ENCODE results near the gene GALNT3.

Gene GALNT3

DNA sequence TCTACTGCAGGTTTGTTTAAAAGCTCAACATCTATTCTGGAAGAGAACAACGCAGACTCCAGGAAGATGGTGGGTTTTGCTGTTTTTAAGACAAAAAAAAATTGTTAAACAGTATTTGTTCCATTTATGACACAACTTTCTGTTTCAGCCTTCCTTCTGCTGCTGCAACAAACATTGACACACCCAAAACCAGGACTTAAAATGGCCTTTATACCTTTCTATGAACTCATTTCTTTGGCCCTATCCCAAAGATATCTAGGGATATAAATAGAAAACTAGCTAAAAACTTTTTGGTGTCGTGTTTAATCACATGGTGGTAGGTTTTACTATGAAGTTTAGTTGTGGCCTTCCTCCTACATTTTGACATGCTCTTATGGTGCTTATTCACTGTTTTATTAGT lies 964 bp upstream of the GALNT3 start:
- no peak for DNase-seq

DNA sequence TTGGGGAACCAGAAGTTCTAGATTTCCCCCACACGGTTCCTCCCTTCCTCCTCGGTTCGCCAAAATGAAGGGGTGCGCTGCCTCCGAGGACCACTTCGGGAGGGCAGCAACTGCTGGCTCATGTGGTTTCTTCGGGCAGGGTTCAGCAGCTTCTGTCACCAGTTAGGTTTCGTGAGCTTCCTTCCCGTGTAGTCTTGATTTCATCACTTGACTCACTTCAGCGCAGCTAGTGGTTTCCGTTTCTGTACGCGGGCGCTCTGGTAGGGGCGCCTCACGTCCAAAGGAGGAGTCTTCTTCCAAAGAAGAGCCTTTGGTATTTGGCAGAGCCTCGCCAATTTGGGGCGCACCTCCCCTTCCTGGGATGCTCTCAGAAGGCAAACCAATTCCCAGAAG lies 485 bp upstream of the GALNT3 start:
- peak; percentile 63 for DNase-seq

DNA sequence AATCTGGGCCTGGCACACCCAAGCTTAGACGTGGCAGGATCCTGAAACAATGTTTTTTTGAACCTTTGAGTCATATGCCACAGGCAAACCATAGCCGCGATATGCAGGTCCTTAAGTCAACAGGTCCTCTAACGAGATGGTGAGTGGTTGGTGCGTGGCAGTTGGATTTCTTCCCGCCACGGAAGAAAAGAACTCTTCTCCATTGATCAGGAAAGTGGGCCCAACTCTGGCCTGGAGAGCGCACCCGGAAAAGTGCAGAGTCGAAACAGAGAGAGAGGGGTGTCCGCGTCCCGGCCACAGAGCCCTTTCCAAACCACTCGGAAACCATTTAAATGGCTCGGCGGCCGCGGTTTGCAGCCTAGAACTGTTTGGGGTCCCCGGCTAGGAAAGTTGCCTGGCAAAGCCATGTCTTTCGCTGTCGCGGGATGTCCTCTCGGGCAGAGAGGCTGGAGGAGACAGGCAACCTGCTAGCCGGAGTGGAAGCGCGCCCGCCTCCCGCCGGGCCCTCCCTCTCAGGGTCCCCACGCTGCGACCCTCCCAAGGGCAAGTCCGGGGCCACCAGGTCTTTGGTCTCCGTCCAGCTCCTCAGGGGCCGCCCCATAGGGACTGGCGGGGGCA lies 777 bp downstream of the GALNT3 start:
- DNase-seq = no peak

DNA sequence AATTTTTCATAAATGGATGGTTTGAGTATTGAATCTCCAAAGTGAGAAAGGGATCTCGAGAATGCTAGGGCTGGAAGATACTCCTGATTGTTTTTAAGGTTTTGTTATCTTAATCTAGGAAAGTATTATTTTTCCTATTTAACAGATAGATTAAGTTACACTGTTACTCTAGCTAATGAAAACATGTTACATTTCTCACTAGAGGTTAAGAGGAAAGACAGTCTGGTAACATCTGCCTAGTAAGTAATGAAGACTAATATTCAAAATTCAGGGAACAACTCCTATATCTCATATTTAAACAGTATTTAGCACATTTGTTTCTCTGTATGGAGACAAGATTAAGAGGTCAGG lies 2.0 kb downstream of the GALNT3 start:
- DNase-seq = no peak

DNA sequence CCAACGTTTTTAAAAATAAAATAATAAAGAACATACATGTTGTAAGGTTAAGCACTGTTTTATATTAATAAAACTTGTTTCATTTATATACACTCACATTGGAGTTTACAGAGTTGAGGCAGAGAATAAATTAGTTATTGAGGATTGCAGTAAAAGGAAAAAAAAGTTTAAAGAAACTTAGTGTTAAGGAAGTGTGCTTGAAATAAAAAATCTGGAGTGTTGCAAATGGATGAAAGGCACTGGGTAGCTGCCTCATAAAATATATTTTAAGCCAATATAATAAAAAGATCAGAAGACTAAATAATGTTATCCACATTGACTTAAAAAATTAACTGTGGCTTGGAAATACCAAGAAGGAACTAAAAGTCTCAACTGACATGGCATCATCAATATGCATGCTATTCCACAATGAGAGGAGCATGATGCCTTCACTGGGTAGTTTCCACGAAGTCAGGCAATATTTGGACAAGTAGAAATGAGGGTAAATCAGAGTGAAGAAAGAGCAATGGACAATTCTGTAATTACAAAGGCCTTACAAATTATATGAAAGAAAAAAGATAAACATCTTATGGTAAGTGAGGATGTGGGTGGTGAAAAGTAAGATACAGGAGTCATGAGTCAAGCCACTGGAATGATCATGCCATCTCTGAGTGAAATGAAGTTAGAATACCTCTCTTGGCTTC lies 2.5 kb downstream of the GALNT3 start:
- no peak for DNase-seq

DNA sequence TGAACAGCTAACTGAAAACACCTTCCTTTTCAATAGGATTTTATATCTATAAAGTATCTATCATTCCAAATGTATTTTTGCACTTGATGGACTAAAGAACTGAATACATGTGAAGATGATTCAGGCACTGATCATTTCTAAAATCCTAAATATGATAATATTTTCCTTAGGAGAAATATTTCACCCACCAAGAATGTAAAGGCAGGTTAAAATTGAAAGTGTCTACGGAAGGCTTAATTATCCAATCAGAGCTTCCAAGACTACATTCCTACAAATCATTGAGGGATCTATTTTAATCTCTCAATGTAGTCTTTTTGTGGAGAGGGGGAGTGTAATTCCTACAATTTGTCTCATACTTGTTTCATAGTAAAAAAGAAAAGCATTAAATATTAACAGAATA lies 3.6 kb downstream of the GALNT3 start:
- no peak for DNase-seq

DNA sequence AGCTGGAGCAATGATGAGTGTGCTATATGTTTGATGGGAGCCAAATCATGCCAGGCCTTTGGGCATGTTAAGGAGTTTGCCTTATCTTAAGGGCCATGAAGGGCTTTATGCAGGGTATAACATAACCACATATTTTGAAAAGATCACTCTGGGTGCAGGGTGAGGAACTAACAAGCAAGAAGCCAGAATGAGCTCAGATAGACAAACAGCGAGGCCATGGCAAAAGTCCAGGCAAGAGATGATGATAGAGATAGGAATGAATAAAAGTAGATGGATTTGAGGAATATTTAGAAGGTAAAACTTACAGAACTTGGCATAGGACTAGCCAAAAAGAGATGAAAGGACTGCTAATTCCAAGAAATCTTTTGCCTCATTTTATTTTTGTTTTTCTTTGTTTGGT lies 6.7 kb downstream of the GALNT3 start:
- DNase-seq = no peak

DNA sequence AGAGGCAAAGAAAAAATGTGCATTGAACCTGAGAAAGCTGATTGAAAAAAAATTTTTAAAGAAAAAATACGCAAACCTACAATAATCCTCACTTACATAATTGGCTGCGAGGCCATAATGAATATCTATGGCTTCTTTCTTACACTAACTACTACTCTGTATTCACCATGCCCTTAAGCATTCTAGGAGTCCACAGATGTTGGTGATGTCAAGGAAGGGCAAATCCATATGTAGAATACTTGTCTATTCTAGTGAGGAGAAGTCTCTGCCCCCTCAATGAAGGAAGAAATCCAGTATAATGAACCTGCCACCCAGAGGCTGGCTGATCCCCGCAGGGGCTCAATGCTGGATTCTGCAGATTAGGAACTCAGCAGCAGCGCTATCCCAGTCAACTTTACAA lies 14.3 kb downstream of the GALNT3 start:
- DNase-seq = no peak

DNA sequence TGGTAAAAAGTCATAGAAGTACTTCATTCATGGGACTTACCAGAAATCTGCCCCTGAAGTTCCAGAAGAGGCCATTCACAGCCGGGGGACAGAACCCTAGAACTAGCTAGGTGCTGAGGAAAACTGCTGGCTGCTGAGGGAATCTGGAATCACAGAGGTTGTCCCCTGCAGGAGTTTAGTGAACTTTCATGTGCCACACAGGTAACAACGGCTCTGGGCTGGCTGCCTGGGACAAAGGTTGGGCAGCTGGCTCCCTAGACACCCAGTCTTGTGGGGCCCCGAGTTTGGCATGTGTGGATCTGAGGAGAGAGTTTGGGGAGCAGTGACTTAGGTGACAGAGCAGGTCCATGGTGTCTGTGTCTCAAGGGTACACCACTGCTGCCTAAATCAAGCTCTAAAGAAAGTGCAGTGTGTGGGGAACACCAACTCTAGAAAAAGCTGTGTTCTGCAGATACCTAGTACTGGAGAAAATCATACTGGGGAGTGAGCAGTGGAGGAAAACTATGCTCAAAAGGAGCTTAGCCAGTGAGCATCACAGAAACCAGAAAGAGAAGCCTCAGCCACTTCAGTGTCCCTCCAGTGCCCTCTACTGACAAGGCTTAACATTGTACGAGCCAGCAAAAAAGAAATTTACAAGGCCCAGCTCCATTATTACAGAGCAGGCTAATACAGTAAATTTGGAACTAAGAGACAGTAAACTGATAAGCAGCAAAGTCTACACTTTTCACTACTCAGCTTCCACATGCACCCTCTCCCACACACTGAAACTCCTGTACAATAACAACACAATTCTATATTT lies 15.2 kb downstream of the GALNT3 start:
- peak; percentile 41 for DNase-seq

DNA sequence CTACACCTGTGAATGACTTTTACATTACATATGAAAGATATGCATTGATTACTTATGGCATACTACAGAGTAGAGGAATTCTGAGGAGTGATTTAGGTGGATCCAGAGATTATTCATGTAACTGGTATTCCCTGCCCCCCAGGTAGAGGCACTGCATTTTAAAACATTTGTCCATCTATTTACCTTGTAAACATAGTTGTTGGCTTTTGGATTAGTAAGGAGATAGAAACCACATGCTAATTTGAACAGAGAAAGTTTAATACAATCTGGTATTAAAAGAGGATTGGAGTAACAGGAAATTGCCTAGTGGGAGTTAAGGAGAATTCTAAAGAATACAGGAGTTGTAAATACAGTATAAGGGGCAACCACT lies 15.9 kb downstream of the GALNT3 start:
- DNase-seq = no peak

DNA sequence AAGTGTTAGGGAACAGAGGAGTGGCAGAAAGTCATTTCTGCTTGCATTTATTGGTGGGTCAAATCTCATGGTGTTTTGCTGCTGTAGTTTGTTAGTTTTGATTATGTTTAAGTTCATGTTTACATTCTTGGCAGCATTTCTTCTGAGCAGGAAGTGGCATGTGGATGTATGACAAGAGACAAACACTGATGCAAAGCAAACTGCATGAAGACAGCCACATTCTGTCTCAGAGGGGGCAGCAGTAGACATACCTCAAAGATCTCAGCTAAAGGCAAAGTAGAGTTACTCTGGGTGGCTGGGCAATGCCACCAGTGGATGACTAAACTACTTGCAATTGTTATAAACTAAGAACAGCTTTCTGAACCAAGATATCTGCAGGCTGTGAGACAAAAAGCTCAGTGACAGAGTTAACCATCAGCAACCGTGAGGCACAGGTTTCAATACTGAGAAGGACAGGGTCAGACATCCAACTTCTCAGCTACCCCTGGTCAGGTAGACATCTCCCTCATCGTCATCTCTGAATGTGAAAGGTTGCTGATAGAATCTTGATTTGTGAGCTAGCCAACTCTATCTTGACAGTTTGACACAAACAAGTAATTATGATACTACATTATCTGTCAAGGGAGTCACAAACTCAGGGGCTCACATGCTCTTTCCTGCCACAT lies 16.4 kb downstream of the GALNT3 start:
- DNase-seq = no peak

DNA sequence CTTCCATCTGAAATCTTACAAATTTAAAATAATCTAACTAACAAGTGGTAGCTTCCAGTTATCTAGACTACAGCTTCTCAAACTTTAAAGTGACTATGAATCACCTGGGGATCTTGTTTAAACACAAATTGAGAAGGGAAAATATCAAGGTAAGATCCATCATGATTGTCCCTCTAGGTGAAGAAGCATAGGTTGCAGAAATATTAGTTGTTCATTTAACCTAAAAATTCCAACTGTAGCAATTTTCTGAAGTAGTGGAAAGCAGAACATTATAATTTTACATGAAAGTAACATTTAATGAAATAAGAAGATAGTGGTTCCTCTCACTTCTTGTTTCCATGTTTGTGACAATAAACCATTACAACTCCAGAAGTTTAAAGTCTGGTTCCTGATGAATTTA lies 17.3 kb downstream of the GALNT3 start:
- DNase-seq = no peak

DNA sequence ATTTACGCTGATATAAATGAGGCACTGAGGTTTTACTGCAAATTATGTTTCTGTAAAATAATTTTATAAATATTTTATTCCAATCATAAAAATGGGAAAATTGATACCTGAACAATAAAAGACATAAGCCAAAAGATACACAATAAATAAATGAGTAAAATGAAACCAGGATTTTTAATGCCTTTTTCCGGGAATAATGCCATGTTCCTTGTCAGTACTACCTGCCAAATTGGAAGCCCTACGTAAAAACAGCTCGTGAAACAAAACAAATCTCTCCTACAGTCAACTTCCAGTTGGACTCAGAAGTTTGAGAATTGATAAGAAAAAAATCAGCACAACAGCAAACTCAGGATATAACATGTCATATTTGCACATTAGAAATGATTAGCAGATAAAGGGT lies 18.0 kb downstream of the GALNT3 start:
- no peak for DNase-seq

DNA sequence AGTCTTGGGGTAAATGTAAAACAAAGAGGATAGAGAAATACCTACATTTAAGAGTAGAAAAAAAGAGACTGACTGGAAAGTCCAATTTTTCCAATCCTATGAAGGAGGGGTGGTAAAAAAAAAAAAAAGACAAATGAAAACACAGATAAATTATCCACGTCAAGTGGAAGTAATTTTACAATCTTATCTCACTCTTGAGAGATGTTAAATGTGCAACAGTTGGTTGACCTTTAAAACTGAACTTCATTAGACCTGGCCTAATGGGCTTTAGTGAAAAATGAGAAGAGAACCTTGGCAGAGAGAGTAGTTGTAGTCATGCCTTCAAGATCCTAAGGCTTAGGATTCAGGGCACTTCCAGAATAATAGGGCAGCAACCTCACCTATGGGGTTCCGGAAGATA lies 20.4 kb downstream of the GALNT3 start:
- no peak for DNase-seq

DNA sequence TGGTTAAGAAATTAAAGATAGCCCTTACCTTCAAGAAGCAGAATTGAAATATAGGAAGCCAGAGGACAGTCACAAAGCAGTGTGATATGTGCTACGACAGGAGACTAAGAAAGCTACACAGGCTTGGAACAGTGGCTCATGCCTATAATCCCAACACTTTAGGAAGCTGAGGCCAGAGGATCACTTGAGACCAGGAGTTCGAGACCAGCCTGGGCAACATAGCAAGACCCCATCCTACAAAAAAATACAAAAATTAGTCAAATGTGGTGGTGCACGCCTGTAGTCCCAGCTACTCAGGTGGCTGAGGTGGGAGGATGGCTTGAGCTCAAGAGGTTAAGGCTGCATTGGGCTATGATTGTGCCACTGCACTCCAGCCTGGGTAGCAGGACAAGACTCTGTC lies 21.9 kb downstream of the GALNT3 start:
- no peak for DNase-seq

DNA sequence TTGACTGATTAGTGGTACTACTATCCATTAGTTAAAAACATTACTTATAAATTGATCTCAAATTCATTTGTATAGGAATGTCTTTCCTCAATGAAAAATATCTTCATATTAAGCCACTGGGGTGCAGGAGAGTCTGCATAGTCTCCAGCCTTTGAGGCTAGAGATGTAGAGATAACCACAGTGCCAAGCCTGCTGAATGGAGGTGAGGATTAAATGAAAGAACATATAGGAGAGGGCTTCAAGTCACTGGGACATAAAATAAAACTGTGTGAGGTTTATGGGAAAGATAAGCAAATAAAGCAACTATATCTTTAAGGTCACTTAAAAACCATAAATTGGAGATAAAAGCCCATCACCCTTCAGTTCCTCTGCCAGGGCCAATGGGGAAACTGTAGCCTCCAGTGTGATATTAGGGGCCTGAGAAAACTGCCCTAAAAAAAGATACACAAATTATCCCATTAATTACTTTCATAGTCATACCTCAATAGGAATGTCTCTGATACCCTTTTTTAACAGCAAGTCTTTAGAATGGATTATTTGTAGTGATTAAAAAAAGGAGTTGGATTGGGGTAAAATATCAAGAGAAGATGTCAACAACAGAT lies 27.6 kb downstream of the GALNT3 start:
- DNase-seq = no peak

DNA sequence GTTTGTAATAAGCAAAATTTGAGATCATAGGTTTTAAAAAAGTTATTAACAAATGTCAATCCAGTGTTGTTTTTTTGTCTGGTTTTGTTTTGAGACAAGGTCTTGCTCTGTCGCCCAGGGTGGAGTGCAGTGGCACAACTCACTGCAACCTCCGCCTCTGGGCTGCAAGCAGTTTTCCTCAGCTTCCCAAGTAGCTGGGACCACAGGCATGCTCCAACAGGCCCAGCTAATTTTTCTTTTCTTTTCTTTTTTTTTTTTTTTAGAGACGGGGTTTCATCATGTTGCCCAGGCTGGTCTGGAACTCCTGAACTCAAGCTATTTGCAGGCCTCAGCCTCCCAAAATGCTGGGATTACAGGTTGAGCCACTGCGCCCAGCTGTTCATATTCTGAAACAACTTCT lies 31.3 kb downstream of the GALNT3 start:
- DNase-seq = no peak

DNA sequence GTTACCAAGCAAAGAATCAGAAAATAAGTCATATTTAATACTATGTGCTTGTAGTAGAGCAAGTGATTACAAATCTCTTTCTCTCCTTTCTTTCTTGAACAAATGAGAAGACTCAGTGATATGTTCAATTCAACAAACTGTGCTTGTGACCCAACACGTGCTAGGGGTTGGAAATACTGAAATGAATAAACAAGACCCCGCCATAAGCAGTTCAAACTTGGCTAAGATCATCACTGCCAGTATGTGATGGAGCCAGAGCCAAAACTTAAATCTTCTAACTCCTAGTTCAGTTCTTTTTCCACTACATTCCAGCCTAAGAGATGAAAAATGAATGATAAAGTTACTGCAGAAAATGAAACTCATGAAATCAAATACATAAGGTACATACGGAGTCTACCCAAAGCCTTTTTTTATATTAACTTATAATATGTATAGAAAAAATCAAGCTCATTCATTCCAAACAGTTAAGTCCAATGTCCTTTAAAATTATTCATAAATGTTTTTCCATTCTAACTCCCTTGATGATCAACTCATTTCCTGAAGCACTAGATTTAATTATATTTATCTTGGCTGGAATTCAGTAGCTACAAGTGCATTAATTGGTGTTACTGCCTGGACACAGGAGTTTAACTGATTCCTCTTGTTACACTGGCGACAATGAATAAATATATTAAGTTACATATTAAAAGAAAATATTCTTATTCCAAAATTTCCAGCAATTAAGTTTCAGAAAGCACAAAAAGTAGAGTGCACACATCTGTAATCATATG lies 36.0 kb downstream of the GALNT3 start:
- DNase-seq = no peak

DNA sequence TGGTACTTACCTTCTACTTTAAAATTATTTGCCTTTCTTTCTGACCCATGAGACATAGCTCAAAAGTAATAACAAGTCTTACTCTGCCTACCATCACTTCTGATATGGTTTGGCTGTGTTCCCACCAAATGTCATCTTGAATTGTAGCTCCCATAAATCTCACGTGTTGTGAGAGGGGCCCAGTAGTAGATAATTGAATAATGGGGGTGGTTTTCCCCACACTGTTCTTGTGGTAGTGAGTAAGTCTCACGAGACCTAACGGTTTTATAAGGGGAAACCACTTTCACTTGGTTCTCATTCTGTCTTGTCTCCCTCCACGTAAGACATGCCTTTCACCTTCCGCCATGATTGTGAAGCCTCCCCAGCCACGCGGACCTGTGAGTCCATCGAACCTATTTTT lies 47.5 kb downstream of the GALNT3 start:
- no peak for DNase-seq

DNA sequence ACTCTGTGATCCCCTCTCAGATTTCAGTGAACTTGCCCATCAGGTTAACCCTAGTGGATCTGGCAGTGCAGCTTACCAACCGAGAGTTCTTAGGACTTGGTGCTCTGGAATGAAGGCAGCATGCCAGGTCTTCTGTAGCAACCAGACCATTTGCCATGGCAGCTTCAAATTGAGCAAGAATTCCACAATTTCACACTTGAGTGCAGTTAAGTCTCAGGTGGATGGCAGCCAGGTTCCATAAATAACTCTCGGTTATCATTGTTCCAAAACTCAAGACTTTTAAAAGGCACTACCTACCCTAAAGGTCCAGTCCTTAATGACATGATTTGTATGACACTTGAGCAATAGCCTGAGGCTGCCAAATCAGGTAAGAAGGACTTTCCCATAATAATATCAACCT lies 48.1 kb downstream of the GALNT3 start:
- no peak for DNase-seq

DNA sequence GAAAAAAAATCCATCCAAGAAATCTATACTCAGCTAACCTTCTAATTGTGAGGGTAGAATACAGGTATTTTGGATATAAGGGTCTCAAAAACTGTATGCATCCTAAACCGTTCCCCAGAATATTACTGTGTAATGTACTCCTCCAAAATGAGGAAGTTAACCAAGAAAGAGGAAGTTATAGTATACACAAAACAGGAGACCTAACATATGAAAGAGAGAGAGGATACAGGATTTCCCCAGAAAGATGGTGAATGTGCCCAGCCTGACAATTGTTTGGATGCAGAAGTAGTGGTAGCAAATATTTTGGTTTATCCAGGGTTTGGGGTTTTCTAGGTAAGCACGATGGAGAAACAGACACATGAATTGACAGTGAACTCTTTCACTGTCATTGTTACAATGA lies 50.6 kb downstream of the GALNT3 start:
- peak; percentile 8 for DNase-seq

DNA sequence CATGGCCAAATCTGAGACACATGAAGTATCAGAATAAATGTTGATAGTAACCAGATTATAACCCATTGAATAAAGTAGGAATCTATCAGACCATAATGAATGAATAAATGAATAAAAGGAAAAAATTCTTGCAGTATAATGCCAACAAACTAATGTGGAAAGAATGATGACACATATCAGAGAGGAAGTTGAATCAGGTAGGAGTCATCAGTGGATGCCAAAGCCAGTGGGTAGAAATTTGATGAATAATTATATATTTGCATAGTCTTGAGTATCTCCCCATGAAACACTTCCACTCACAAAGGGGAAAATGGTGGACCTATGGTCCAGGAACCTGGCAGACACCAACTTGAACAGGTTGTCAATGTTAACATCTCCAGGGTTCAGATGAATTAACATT lies 68.6 kb downstream of the GALNT3 start:
- no peak for DNase-seq

DNA sequence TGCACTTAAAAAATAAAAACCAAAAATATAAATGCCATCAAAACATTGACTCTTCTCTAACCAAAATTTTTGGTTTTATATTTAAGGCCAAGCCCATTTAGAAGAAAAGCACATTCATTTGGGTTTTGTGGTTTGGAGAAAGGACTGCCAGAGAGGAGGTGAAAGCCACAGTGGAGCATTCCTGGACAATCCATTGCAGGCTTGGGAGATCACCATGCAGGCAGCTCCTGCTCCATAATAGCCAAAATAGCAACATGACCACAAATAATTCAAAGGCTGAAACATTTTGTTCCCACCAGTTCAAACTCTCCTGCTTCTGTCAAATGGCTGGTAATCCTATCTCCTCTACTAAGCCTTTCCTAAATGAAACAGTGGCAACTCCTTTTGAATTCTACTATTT lies 73.5 kb downstream of the GALNT3 start:
- DNase-seq = no peak
